OCI-LY1 (cell line): ENCODE data around the gene FLAD1.

Experiments used
- CTCF ChIP-seq: fragments of 200-600 bp; sonication (generic), shearing (Covaris generic); IDR thresholded peaks from 2 replicates; pipeline ENCODE4 v1.5.1; 2017; ENCODE audit warnings: mild to moderate bottlenecking, antibody characterized with exemption, low read length, moderate library complexity, mixed read lengths
- EZH2 ChIP-seq: fragments of 200-600 bp; sonication (generic), shearing (Covaris generic); IDR thresholded peaks from 2 replicates; pipeline ENCODE4 v1.8.0; 2017; ENCODE audit warnings: borderline replicate concordance, mixed run types, mild to moderate bottlenecking, antibody characterized with exemption, low read length, moderate library complexity, mixed read lengths

- TF ChIP-seq EZH2: no peak
- no peak for TF ChIP-seq CTCF
Observed at GRCh38 chr1:154972213-154972516, 11.0 kb upstream of the FLAD1 start.
